ENCODE measurements around the gene ARID1B. TPM values are rescaled to one million over a fixed set of nuclear protein-coding genes. Genes with fewer than 3 reads are reported as not detected.

Gene ARID1B
- total RNA-seq, 1 experiment from 2014 or later, result 13.9 TPM

- peaks cover 3% of the 10 kb centered on the region; the same call in 1 of the 2 replicates for H3K36me3 ChIP-seq
Measured at GRCh38 chr6:157162766-157163433, 385.7 kb downstream of the ARID1B start.

DNA sequence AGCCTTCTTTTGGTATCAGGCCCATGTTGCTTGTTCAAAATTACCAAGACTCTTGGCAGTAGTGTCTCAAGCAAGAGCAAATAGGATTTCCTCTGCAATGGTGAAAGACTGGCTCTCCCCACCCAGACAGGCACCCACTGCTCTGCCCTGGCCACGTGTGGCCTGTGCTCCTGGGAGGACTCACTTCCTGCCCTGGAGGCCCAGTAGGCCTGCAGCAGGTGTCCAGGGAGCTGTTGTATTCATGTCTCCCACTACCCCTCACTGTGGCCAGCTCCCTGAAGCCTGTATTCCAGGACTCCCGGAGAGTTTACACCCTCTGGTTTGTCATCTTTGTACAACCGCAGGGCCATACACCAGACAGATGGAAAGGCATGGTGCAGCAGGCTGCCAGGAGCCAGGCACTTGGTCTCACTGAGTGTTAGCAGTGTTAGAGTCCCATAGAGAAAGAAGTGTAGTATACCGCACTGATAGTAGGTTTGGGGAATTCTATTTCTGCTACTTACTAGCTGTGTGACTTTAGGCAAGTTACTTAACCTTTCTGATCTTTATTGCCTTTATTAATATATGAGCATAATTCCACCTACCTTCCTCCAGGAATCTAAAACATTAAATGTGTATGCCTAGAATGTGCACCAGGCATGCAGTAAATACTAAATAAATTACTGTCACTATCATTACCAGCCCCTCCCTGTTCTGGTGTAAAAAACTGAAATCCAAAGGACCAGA is 386.4 kb downstream of the ARID1B start:
- peaks cover 4% of the 10 kb centered on the region; the same call in 1 of the 2 replicates for H3K36me3 ChIP-seq
- no peak for DNase-seq (ENCODE audit: low read depth in 1 of 2, low spot score in 2 of 2)
- H3K9me3 ChIP-seq (replicated peaks), result no peaks in the 10 kb centered on the region
- no peaks in the 10 kb centered on the region for H3K4me1 ChIP-seq (replicated peaks)
- H3K4me3 ChIP-seq, result no peak overlapping the region
- no peaks in the 10 kb centered on the region for H3K27me3 ChIP-seq (replicated peaks)
- H3K27ac ChIP-seq, result no peak overlapping the region

More at GRCh38 chr6:157162766-157163433, 385.7 kb downstream of the ARID1B start:
- no peak overlapping the region for H3K4me3 ChIP-seq
- no peaks in the 10 kb centered on the region for H3K27me3 ChIP-seq (replicated peaks)
- DNase-seq (ENCODE audit: low read depth in 1 of 2, low spot score in 2 of 2), result no peak
- no peaks in the 10 kb centered on the region for H3K9me3 ChIP-seq (replicated peaks)
- no peak overlapping the region for H3K27ac ChIP-seq
- no peaks in the 10 kb centered on the region for H3K4me1 ChIP-seq (replicated peaks)

- Histone ChIP-seq H3K36me3 (peaks cover 4% of the 10 kb centered on the region; the same call in 1 of the 2 replicates), H3K27me3 (replicated peaks) (no peaks in the 10 kb centered on the region), H3K4me3 (no peak overlapping the region), H3K9me3 (replicated peaks) (no peaks in the 10 kb centered on the region), H3K27ac (no peak overlapping the region), H3K4me1 (replicated peaks) (no peaks in the 10 kb centered on the region)
- DNase-seq (ENCODE audit: low read depth in 1 of 2, low spot score in 2 of 2), result no peak
Measured at GRCh38 chr6:157164972-157165371, 387.8 kb downstream of the ARID1B start.

GRCh38 chr6:157166784-157167183 is 389.6 kb downstream of the ARID1B start:
- DNase-seq (ENCODE audit: low read depth in 1 of 2, low spot score in 2 of 2), result no peak
- Histone ChIP-seq H3K36me3 (peaks cover 4% of the 10 kb centered on the region; the same call in 1 of the 2 replicates), H3K27ac (no peak overlapping the region), H3K9me3 (replicated peaks) (no peaks in the 10 kb centered on the region), H3K4me1 (replicated peaks) (no peaks in the 10 kb centered on the region), H3K4me3 (no peak overlapping the region), H3K27me3 (replicated peaks) (no peaks in the 10 kb centered on the region)

GRCh38 chr6:157167837-157168236 is 390.7 kb downstream of the ARID1B start:
- Histone ChIP-seq H3K4me1 (replicated peaks) (no peaks in the 10 kb centered on the region), H3K36me3 (peaks cover 4% of the 10 kb centered on the region; the same call in 1 of the 2 replicates), H3K9me3 (replicated peaks) (no peaks in the 10 kb centered on the region), H3K27ac (no peak overlapping the region), H3K27me3 (replicated peaks) (no peaks in the 10 kb centered on the region), H3K4me3 (no peak overlapping the region)
- DNase-seq (ENCODE audit: low read depth in 1 of 2, low spot score in 2 of 2), result no peak

DNA sequence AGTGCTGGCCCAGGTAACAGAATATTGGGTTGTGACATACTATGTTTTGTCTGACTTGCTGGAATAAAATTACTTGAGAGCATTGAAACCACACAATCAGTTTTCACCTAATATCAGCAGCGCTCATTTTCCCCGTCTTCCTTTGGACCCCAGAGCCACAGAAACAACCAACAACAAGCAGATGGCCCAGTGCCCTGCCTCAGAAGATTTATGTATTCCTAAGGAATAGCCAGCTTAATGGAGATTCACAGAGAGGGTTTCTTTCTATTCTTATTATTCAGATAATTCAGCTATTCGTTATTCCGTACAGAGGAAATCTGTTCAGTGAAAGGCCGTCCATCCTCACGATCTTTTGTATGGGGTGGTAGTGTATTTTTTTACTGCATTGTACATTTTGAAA is 391.3 kb downstream of the ARID1B start:
- Histone ChIP-seq H3K27me3 (replicated peaks) (no peaks in the 10 kb centered on the region), H3K4me1 (replicated peaks) (no peaks in the 10 kb centered on the region)

DNA sequence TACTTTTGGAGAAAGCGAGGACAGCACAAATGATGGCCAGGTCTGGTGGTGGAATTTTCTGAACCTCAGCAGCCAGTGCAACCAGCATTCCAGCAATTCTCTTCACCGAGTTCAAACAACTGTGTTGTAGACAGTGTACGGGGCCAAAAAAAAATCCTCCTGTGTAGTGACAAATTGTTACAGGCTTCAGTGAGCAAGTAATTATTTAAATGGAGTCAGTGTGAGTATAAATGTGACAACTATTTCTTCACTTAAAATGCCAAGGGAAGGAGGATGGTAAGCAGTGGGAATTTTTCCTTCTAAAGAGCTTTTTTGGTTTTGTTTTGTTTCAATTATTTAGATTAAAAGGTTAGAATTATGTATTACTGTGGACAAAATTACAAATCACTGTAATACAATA is 392.0 kb downstream of the ARID1B start:
- H3K27ac ChIP-seq, result no peak overlapping the region
- no peaks in the 10 kb centered on the region for H3K4me1 ChIP-seq (replicated peaks)

More for the DNA sequence above, 391.3 kb downstream of the ARID1B start:
- Histone ChIP-seq H3K36me3 (peaks cover 4% of the 10 kb centered on the region; the same call in 1 of the 2 replicates), H3K9me3 (replicated peaks) (no peaks in the 10 kb centered on the region), H3K4me3 (no peak overlapping the region), H3K27ac (no peak overlapping the region)
- DNase-seq (ENCODE audit: low read depth in 1 of 2, low spot score in 2 of 2), result no peak

GRCh38 chr6:157169656-157170055 is 392.5 kb downstream of the ARID1B start:
- DNase-seq (ENCODE audit: low read depth in 1 of 2, low spot score in 2 of 2), result no peak
- H3K4me1 ChIP-seq (replicated peaks), result no peaks in the 10 kb centered on the region
- no peaks in the 10 kb centered on the region for H3K27me3 ChIP-seq (replicated peaks)
- H3K9me3 ChIP-seq (replicated peaks), result no peaks in the 10 kb centered on the region
- no peak overlapping the region for H3K4me3 ChIP-seq
- peaks cover 4% of the 10 kb centered on the region; the same call in 1 of the 2 replicates for H3K36me3 ChIP-seq
- H3K27ac ChIP-seq, result no peak overlapping the region

More for the DNA sequence above, 392.0 kb downstream of the ARID1B start:
- Histone ChIP-seq H3K27me3 (replicated peaks) (no peaks in the 10 kb centered on the region), H3K4me3 (no peak overlapping the region), H3K36me3 (peaks cover 4% of the 10 kb centered on the region; the same call in 1 of the 2 replicates), H3K9me3 (replicated peaks) (no peaks in the 10 kb centered on the region)
- DNase-seq (ENCODE audit: low read depth in 1 of 2, low spot score in 2 of 2), result no peak

GRCh38 chr6:157170535-157170934 is 393.4 kb downstream of the ARID1B start:
- H3K4me3 ChIP-seq, result no peak overlapping the region
- no peaks in the 10 kb centered on the region for H3K27me3 ChIP-seq (replicated peaks)
- no peaks in the 10 kb centered on the region for H3K4me1 ChIP-seq (replicated peaks)
- no peak overlapping the region for H3K27ac ChIP-seq
- H3K9me3 ChIP-seq (replicated peaks), result no peaks in the 10 kb centered on the region
- H3K36me3 ChIP-seq, result peaks cover 4% of the 10 kb centered on the region; the same call in 1 of the 2 replicates
- no peak for DNase-seq (ENCODE audit: low read depth in 1 of 2, low spot score in 2 of 2)

DNA sequence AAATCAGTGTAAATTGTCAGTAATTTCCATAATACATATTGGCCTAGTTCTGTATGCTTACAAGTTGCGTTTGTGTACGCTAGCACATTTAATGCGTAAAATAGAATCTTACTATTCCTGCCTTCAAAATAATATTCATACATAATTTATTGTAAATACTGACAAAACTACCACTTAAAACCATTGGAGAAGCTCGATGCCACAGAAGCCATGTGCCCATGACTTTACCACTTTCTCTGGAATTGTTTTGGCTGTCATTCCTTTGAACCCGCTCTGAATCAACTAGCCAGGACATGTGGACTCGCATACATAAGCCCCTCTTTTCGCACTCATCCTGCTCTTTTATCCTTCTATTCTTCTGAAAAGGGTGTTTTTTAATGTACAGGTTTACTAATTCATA is 394.6 kb downstream of the ARID1B start:
- no peak for DNase-seq (ENCODE audit: low read depth in 1 of 2, low spot score in 2 of 2)
- no peak overlapping the region for H3K4me3 ChIP-seq
- H3K9me3 ChIP-seq (replicated peaks), result no peaks in the 10 kb centered on the region
- H3K4me1 ChIP-seq (replicated peaks), result no peaks in the 10 kb centered on the region
- no peaks in the 10 kb centered on the region for H3K27me3 ChIP-seq (replicated peaks)
- peaks cover 4% of the 10 kb centered on the region; the same call in 1 of the 2 replicates for H3K36me3 ChIP-seq
- no peak overlapping the region for H3K27ac ChIP-seq

DNA sequence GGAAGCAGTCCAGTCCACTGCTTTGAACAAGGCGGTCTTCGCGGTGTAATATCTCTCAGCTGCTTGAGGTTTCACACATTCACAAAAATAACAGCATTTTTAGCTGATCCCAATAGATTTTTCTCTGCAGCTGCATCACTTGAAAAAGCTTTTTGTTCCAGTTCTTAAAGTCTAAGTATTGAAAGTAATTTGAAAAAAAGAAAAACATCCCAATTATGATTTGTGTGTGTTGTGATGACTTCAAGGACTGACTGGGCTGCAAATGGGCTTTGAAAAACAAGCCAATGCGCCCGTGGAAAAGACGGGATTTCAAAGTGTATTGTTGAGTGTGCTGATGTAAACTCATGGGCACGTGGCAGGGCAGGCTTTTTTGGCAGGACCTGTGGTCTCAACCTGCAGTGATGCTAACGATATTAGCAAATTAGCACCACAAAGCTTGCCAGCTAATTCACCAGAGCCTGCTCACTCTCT is 395.1 kb downstream of the ARID1B start:
- H3K4me3 ChIP-seq, result no peak overlapping the region

DNA sequence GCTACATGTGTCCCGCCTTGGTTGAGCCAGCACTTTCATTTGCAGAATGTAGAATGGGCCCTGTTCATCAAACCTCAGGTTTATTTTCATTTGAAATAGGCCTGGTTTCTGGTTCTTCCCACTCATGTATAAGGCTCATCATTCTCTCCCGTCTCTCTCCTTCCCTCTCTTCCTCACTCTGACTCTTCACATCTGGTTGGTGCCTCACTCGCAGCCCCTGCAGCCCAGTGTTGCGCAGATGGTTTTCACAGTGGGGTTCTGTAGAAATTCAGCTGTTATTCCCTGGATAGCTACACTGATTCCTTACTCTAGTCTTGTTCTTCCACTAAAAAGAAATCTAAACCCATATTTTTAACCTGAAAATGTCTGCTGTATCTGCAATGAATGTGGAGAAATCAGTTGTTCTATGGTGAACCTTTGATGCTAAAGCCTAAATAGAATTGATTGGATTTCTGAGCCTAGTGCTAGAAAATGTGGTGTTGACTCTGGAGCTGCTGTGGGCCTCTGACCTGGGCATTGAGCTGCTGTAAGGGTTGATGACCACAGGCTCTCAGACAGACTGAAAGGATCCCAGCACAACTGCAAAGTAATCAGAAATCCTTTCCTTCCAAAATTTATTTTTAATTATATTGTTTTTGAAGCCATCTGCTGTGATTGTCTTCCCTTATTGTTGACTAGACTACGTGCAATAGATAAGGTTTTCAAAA is 395.8 kb downstream of the ARID1B start:
- H3K36me3 ChIP-seq, result no peaks in the 10 kb centered on the region; the same call in 1 of the 2 replicates
- no peaks in the 10 kb centered on the region for H3K4me1 ChIP-seq (replicated peaks)
- no peaks in the 10 kb centered on the region for H3K9me3 ChIP-seq (replicated peaks)
- H3K27me3 ChIP-seq (replicated peaks), result no peaks in the 10 kb centered on the region
- H3K27ac ChIP-seq, result no peak overlapping the region
- no peak for DNase-seq (ENCODE audit: low read depth in 1 of 2, low spot score in 2 of 2)
- no peak overlapping the region for H3K4me3 ChIP-seq

More for the DNA sequence above, 395.1 kb downstream of the ARID1B start:
- no peaks in the 10 kb centered on the region for H3K27me3 ChIP-seq (replicated peaks)
- H3K36me3 ChIP-seq, result peaks cover 4% of the 10 kb centered on the region; the same call in 1 of the 2 replicates
- H3K9me3 ChIP-seq (replicated peaks), result no peaks in the 10 kb centered on the region
- H3K4me1 ChIP-seq (replicated peaks), result no peaks in the 10 kb centered on the region
- H3K27ac ChIP-seq, result no peak overlapping the region
- no peak for DNase-seq (ENCODE audit: low read depth in 1 of 2, low spot score in 2 of 2)

DNA sequence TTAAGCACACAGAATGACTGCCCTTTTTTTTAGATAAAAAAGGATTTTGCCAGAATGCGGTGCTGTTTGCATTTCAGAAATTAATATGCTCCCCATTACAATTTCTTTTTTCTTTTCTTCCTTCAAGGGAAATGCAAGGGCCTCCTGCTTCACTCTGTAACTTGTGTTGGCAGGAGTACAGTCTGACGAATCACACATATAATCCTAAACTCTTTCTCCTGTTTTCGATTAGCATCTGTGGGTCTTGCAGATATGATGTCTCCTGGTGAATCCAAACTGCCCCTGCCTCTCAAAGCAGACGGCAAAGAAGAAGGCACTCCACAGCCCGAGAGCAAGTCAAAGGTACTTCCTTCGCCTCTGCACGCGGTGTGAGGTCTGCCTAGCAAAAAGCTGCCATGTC is 396.6 kb downstream of the ARID1B start:
- Histone ChIP-seq H3K4me3 (no peak overlapping the region), H3K36me3 (no peaks in the 10 kb centered on the region; the same call in 1 of the 2 replicates), H3K4me1 (replicated peaks) (no peaks in the 10 kb centered on the region), H3K27ac (no peak overlapping the region), H3K27me3 (replicated peaks) (no peaks in the 10 kb centered on the region), H3K9me3 (replicated peaks) (no peaks in the 10 kb centered on the region)
- no peak for DNase-seq (ENCODE audit: low read depth in 1 of 2, low spot score in 2 of 2)
